NCI-H345 (cell line): Measurements from ENCODE around the gene CPNE9.

Source experiments
- DNase-seq: peaks from one replicate; lab custom pipeline; 2025; lab: John Stamatoyannopoulos, UW

CPNE9 gene

DNA sequence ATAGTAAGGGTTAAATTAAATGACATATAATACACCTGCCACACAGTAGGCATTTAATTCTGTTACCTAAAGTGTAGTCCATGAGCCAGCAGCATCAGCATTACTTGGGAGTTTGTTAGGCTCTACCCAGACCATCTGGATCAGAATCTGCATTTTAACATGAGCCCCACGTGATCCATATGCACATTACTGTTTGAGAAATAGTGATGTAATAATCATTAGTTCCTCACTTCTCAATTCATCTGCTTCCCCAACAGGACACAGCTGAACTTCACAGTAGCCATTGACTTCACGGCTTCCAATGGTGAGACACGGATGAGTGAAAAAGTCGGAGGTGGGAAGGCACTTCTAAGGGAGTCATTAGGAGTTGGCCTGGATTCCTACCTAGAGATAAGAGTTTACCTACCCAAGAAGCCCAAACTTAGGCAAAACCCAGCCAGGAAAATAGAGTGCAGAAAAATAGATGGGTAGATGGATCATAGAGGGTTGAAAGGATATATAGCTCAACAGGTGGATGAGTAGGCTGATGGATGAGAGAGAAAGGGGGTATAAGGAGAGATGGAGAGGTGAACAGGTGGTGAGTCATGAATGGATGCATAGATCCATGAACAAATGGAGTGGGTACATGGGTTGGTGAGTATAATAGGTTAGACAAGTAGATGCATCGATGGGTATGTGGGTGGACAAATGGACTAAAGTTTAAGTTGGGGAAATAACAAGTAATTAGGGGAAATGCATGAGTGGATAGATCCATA, 13.3 kb downstream of the CPNE9 start:
- DNase-seq, result no peak

- DNase-seq, result no peak
These were observed 13.9 kb downstream of the CPNE9 start for GRCh38 chr3:9717563-9717962.

DNA sequence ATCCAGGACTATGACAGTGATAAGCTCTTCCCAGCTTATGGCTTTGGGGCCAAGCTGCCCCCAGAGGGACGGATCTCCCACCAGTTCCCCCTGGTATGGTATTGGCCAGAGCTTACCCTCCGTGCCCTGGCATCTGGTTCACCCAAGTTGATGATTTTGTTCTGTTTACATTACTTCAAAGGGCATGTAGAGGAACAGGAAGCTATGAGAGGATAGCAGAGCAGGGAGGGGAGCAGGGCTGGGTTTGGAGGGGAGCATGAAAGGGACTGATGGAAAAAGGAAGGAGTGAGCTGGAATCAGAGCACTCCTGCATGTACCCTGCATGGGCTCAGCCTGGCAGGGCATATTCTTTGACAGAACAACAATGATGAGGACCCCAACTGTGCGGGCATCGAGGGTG, 14.5 kb downstream of the CPNE9 start:
- no peak for DNase-seq

- no peak for DNase-seq
These were observed 17.5 kb downstream of the CPNE9 start for GRCh38 chr3:9721015-9721699.

GRCh38 chr3:9721700-9722060, 18.0 kb downstream of the CPNE9 start:
- no peak for DNase-seq

GRCh38 chr3:9725775-9726515, 22.3 kb downstream of the CPNE9 start:
- DNase-seq, result no peak

DNA sequence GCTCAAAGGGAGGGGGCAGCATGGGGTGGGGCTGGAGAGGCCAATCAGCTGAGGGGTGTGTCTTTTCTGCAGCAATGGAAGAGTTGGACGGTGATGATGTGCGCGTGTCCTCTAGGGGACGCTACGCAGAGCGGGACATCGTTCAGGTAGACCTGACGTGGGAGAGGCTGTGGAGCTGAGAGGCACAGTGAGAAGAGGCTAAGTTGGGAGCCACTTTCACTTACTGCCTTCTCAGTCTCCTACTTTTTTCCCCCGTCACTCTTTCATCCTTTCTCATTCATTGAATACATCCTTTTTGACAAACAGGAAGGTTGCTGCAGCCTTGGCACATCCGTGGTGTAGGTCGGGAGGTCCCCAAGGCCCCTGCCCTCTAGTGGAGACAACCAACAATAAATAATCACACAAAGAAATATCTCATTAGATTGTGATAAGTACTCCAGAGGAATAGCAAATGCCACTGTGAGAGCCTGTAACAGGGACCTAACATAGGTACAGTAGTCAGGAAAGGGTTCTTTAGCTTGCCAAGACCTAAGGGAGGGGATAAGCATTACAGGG, 23.5 kb downstream of the CPNE9 start:
- peak; percentile 13 for DNase-seq

DNA sequence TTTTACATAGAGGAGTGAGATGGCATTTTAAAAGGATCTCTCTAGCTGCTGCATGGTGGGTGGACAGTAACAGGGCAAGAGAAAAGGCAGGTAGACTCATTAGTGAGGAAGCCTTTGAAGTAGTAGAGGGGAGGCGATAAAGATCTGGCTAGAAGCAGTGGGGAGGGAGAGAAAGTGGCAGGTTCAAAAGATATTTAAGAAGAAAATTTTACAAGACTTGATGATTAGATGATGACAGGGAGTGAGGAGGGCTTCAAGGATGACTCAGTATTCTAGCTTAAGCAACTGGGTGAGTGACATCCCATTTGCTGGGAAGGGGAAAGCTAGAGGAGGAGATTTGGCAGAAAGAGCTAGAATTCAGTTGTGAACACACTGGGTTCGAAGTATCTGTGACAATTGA, 24.1 kb downstream of the CPNE9 start:
- DNase-seq, result no peak

DNA sequence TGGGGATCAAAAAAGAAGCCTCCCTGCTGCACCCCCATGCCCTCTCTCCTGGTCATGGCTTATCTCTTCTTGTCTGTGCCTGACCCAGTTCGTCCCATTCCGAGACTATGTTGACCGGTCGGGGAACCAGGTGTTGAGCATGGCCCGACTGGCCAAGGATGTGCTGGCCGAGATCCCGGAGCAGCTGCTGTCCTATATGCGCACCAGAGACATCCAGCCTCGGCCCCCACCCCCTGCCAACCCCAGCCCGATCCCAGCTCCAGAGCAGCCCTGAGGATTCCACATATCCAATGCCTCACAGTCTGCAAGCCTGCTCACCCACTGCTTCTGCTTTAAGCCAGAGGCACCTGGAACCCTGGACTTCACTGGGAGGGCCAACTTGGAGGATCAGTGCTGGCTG, 25.8 kb downstream of the CPNE9 start:
- no peak for DNase-seq

GRCh38 chr3:9730657-9731205, 27.1 kb downstream of the CPNE9 start:
- peak; percentile 83 for DNase-seq

- DNase-seq, result peak; percentile 97
These were observed 27.8 kb downstream of the CPNE9 start, which contains the start of gene BRPF1 for GRCh38 chr3:9731206-9732079. Gene BRPF1, plus strand, starts transcription at chr3:9731735. Its CDS starts 2,406 bp downstream, at chr3:9734141.

DNA sequence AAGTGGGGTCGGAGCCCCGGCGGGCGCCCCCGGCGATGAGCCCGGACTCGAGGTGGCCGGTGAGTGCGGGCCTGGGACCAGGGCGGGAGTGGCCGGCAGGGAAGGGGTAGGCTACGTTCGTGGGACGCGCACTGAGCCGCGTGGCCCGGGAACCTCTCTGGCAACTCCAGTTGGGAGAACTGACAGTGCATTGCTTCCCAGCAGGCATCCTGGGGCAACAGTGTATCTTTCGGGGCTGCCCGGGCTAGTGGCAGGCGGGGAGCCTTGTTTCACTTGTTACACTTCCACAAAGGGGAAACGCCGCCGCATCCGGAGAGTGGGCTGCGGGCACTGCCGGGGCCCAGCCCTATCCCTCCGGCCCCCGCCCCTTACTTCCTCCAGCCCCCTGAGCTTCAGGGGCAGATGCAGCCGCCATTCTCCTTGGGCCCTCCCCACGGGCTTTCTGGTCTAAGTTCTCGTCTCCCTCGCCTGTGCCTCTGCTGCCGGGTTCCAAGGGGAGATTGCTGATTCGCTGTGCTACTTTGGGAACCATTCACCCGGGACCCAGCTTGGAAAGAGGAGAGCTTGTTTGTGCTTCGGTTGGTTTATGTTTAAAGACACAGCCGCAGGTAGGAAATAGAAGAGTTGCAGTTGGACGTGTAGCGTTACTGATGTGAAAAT, 28.6 kb downstream of the CPNE9 start:
- no peak for DNase-seq

DNA sequence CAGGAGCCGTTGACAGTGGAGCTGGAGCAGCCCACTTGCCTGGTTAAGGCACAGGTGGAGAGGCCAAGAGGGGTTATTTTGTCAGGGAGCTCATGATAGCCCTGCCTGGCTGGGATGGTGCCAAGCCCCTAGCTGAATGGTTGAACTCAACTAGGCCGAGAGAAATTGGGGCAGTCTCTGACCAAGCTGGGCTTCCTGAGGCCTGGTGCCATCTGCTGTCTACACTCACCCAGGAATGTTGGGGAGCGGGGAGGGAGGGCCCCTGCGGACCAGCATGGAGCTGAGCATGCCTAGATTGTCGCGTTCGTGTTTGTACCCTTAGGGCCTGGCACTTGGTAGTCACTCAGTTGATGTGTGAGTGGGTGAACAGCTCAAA, 29.1 kb downstream of the CPNE9 start:
- no peak for DNase-seq

- DNase-seq, result no peak
These were observed 33.2 kb downstream of the CPNE9 start for GRCh38 chr3:9736831-9737230.

DNA sequence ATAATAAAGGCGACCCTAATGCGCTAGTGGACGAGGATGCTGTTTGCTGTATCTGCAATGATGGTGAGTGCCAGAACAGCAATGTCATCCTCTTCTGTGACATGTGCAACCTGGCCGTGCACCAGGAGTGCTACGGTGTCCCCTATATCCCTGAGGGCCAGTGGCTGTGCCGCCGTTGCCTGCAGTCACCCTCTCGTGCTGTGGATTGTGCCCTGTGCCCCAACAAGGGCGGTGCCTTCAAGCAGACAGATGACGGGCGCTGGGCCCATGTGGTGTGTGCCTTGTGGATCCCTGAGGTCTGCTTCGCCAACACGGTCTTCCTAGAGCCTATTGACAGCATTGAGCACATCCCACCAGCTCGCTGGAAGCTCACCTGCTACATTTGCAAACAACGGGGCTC, 35.5 kb downstream of the CPNE9 start:
- no peak for DNase-seq

DNA sequence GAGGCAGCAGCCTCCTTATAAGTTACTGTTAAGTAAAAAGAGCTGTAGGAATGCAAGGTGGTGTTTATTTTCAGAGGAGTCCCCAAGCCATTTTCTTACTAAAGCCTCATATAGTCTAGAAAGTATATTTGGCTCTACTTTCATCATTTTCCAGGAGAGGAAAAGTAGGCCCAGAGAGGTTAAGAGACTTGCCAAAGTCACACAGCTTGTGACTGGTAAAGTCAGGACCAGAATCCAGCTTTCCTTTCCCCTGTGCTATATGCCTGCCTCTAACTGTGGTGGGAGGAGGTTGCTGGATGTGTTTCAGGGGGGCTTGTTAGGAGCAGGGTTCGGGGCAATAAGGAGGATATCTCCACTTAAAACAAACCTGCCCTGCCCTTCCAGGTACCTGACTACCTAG, 38.9 kb downstream of the CPNE9 start:
- DNase-seq, result no peak

DNA sequence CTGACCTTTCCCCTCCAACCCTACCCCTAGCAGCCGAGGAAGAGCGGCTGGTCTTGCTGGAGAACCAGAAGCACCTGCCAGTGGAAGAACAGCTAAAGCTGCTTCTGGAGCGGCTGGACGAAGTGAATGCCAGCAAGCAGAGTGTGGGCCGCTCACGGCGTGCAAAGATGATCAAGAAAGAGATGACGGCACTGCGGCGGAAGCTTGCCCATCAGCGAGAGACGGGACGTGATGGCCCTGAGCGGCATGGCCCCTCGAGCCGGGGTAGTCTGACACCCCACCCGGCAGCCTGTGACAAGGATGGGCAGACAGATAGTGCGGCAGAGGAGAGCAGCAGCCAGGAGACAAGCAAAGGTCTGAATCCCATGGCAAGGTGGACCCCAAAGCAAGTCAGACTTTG, 39.9 kb downstream of the CPNE9 start:
- no peak for DNase-seq

GRCh38 chr3:9744162-9744561, 40.5 kb downstream of the CPNE9 start:
- DNase-seq, result no peak

DNA sequence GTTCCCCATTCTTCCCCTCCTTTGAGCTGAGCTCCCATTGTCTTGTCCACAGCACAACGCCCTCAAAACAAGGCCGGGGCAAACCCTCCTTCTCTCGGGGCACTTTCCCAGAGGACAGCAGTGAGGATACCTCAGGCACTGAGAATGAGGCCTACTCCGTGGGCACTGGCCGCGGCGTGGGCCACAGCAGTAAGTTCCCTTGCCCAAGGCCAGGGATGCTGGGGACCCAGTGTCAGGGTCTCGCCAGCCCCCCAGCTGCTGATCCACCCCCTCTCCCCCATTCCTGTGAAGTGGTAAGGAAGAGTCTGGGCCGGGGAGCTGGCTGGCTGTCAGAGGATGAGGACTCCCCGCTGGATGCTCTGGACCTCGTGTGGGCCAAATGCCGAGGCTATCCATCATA, 41.9 kb downstream of the CPNE9 start:
- no peak for DNase-seq

DNA sequence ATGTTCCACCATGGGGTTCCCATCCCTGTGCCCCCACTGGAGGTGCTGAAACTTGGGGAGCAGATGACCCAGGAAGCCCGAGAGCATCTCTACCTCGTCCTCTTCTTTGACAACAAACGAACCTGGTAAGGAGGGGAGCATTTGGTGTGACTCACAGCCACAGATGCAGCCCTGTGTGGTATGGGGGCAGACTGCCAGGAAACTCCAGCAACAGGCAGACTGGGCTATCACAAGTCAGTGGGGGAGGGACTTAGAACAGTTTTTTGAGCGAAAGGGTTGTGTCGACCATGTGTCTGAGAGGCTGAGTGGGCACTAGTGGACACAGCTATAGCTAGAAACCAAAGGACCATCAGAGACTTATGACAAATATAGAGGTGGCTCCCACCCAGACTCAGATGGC, 42.7 kb downstream of the CPNE9 start:
- DNase-seq, result no peak

DNA sequence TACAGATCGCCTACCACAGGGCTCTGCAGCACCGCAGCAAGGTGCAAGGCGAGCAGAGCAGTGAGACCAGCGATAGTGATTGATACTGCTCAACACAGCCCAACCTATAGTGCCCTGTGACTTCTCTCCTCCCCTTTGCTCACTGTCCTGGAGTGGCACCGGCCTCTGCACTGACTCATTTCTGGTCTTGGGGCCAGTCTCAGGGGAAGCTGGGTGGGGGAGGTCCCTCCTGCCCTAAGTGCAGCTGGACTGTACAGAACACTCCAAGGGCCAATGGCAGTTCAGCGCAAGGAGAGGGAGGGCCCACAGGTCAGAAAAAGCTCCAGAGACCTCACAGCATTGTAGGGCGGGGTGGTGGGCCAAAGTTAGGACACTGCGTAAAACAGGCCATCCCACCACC, 43.6 kb downstream of the CPNE9 start:
- no peak for DNase-seq
